GM12872 (cell line): ENCODE measurements around the gene PARP3.

Experiments used
- TF ChIP-seq, protein P1 (sequence below): IDR thresholded peaks from 3 replicates; pipeline ENCODE4 v1.5.1; 2011; ENCODE audit warnings: low read depth, mild to moderate bottlenecking, low read length, moderate library complexity; ENCODE audit not compliant: insufficient read depth

The PARP3 gene

DNA sequence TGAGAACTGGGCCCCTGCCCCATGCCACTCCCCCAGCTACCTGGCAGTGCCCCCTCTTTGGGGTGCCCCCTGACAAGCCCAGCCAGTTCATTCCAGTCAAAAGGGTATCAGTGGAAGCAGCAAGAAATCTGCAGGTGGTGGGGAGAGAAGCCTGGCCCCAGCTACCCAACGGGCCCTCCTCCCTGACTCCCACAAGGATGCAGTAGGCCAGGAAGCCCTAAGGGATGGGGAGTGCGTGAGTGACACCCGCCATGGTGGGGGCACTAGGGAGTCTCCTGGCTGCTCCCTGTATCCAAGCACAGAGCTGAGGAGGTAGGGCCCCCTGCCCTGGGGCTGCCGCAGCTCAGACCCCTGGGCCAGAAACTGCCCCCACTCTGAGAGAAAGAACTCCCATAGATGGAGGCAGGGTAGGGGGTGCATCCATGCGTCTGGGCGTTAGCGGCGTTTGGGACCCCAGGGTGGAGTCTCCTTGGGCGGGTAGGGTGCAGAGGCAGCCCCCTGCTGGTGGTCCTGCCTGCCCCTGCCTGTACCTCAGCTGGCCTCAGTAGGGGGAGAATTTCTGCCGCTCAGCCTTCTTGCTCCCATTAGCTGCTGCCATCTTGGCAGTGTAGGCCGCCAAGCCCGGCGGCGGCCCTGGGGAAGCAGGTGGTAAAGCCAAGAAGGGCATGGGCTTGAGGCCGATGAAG lies 15.5 kb downstream of the PARP3 start:
- TF ChIP-seq, protein P1, sequence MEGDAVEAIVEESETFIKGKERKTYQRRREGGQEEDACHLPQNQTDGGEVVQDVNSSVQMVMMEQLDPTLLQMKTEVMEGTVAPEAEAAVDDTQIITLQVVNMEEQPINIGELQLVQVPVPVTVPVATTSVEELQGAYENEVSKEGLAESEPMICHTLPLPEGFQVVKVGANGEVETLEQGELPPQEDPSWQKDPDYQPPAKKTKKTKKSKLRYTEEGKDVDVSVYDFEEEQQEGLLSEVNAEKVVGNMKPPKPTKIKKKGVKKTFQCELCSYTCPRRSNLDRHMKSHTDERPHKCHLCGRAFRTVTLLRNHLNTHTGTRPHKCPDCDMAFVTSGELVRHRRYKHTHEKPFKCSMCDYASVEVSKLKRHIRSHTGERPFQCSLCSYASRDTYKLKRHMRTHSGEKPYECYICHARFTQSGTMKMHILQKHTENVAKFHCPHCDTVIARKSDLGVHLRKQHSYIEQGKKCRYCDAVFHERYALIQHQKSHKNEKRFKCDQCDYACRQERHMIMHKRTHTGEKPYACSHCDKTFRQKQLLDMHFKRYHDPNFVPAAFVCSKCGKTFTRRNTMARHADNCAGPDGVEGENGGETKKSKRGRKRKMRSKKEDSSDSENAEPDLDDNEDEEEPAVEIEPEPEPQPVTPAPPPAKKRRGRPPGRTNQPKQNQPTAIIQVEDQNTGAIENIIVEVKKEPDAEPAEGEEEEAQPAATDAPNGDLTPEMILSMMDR, result no peak

DNA sequence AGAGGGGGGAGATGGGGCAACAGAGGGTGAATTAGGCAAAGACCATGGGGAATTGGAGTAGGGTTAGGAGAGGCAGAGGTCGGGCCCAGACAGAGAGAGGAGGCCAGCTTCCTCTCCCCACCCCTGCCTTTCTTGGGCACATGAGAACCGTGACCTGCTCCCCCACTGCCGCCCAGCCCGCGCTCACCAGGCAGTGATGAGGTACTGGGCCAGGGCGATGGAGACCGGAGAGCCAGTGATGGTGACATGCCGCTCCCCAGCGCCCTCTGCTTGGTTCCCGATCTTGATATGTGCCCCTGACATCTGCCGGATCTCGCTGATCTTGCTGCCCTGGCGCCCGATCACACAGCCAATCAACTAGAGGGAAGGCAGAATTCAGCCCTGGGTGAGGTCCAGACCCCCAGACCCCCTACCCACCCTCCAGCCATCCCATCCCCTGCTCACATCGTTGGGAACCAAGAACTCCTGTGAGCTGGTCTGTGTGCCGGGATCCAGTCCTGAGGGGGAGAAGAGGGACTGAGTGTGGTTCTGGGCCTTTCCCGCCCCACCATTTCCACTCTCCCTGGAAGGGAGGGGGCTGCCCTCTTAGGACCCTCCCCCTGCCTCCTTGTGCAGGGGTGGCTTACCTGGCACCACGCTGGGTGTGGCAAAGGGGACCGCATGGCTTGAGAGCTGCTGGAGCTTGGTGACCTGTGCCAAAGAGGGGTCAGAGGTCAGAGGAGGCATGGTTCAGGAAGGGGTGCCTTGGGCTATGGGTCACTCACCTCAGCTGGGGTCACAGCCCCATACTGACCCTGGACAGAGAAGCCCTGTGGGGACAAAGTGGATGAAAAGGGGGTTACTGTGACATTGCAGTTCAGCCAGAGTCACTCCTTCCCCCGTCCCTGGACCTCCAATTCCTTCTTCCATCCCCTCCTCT lies 16.7 kb downstream of the PARP3 start:
- TF ChIP-seq, protein P1, result no peak

DNA sequence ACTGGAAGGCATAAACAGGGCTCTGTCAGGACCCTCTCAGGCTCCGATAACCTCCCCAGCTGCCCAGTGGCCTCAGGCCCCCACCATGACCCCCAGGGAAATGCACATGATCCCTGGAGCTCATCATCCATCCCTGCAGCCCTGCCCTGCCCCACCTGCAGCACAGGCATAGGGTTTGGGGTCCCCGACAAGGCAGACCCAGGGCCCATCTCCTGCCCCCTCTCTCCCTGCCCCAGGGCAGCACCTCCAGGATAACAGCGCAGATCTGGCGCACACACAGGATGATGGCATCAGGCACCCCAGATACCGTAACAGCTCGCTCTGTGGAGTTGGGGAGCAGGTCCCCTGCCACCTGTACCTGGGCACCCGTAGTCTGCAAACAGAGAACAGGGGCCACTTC lies 17.5 kb downstream of the PARP3 start:
- TF ChIP-seq, protein P1, result no peak

DNA sequence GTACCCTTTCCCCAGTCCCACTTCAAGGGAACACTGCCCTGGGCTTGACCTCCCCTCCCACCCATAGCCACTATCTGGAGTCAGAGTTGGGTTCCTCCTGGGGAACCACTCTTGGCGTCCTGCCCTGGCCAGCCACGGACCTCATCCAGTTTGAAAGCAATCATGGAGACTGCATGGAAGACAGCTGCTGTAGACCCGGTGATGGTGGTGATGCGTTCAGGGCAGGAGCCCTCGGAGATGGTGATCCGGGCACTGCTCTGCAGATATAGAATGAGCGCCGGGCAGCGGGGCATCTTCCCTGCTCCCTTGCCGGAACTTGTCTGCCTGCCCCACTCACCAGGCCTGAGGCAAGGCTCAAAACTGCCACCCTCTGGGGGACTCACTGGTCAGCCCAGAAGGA lies 18.2 kb downstream of the PARP3 start:
- TF ChIP-seq, protein P1, result no peak

DNA sequence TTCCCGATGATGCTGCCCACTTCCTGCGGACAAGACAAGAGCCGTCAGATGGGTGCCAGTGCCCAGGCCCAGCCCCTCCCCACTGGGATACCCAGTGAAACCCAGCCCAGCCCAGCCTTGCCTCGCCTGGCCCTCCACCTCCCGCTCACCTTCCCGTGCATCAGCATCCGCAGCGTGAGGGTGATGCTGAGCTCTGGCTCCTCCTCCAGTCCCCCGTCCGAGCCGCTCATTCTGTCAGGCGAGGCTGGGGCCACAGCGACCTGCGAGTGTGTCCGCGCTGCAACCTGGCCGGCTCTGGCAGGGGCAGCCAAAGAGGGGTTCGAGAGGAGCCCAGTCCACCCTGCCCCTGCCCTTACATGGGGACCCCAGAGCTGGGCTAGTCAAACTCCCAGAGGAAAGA lies 18.8 kb downstream of the PARP3 start:
- TF ChIP-seq, protein P1, result no peak

DNA sequence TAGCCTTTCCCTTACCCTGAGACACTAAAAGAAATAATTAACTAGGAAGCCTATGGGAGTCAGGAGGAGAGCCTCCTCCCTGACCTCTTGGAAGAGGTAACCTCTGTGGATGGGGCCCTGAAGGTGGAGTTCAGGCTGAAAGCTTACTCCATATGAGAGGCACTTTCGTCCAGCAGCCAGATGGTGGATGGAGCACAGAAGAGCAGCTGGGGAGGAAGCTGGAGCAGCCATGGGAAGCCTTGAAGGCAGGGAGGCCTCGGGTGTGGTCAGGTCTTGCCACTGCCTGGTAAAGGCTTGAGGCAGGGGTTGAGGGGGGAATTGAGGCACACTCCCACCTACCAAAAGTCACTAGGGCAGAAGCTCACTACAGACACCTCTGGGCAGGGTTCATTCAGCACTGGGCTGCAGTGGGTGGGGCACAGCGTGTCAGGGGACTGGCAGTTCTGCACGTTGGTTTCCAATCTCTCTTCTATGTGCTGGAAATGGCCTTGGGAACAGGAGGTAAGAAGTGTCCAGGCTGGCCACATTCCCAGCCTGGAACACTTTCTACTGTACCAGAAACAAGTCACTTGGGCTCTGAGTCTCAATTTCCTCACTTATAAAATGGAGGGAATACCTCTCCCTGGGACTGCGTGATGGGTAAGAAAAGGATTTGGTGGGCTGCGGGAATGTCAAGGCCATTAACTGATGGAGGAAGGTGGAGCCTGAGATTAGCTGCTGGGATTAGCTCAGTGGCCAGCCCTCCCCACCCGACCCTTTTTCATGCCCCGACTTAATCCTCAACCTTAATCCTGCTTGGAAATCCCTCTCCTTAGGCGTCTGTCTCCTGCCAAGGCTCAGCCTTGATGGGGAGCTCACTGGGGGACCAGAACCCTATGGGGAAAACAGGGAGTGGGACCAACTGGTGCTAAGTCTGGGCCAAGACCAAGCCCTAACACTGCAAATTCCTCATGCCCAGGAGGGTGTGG lies 19.7 kb downstream of the PARP3 start:
- TF ChIP-seq, protein P1, result no peak

DNA sequence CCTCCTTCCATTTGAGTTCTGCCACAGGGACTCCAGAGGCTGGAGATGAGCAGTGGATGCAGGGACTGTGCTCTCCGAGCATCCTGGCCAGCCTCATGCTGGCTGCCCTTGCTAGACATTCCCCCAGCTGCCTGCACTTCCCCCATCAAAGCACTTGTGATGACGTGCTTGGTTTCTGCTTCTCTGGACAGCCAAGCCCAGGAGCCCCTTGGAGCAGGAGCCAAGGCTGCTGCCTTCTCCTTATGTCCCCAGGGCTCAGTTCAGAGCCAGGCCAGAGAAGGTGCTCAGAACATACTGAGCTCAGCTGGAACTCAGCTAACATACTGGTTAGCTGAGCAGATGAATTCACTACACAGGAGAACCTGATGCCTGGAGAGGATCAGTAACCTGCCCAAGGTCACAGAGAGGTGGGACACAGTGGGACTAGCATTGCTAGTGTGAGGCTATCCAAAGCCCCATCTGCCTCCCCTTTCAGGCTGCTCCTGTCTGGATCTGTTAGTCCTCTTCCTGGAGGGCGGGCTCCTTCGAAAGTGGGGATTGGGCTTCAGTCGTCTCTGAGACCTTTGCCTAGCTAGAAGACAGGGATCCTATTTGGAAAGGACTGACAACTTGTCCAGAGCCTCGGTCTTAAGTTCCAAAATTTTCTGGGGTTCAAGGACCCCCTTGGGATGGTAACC lies 20.8 kb downstream of the PARP3 start:
- TF ChIP-seq, protein P1, result no peak
